Naive thymus-derived CD4-positive, alpha-beta T cell (primary cell): Measurements from ENCODE around the gene CDCP1. TPM values are rescaled to one million over a fixed set of nuclear protein-coding genes. Genes with fewer than 3 reads are reported as not detected.

Source experiments
- ATAC-seq: fragments of 150-1000 bp; cut with Tn5 transposase; 2 replicates; pipeline ENCODE4 v1.10.0; 2021; ENCODE audit warnings: mild to moderate bottlenecking, moderate library complexity
- CTCF ChIA-PET: fragments of 350-600 bp; sonication (Branson Sonifier 250); formaldehyde crosslinking; loops from one replicate; lab custom pipeline; 2021; ENCODE audit warnings: antibody characterized with exemption; lab: Charles Lee
- POLR2A ChIA-PET: fragments of 350-600 bp; sonication (Branson Sonifier 250); formaldehyde crosslinking; loops from one replicate; lab custom pipeline; 2021; ENCODE audit warnings: antibody characterized with exemption, inconsistent platforms; lab: Charles Lee
- DNase-seq, 9 donors: peaks; one replicate each; pipeline versions ENCODE4 v3.0.0 to v3.0.0-alpha.2; 2020 to 2022; ENCODE audit warnings: mixed read lengths in 1 of 9
- H3K27ac ChIP-seq: one replicate; pipeline ENCODE4 v1.7.0; 2013; ENCODE audit warnings: mild to moderate bottlenecking, low read depth, low read length, moderate library complexity
- H3K27me3 ChIP-seq, 2 donors: one replicate each; pipeline ENCODE4 v1.7.0; 2013; ENCODE audit warnings: low read length in 2 of 2, mild to moderate bottlenecking in 2 of 2, moderate library complexity in 2 of 2; ENCODE audit not compliant: control insufficient read depth in 2 of 2, insufficient read depth in 2 of 2
- H3K36me3 ChIP-seq, 3 experiments: 1 replicate in 2 of 3; 2 replicates in 1 of 3; pipeline ENCODE4 v1.7.0; 2013; ENCODE audit warnings: low read length in 3 of 3, mild to moderate bottlenecking in 3 of 3, moderate library complexity in 1 of 3; ENCODE audit not compliant: insufficient read depth in 3 of 3, control insufficient read depth in 2 of 3
- H3K4me1 ChIP-seq, 2 donors: one replicate each; pipeline ENCODE4 v1.7.0; 2013; ENCODE audit warnings: low read length in 2 of 2, mild to moderate bottlenecking in 2 of 2, moderate library complexity in 1 of 2; ENCODE audit not compliant: control insufficient read depth in 2 of 2, insufficient read depth in 2 of 2
- H3K4me3 ChIP-seq: 2 replicates; pipeline ENCODE4 v1.7.0; 2013; ENCODE audit warnings: mild to moderate bottlenecking, low read length
- H3K9me3 ChIP-seq, 3 experiments: 1 replicate in 2 of 3; 2 replicates in 1 of 3; pipeline ENCODE4 v1.7.0; 2013; ENCODE audit warnings: low read length in 3 of 3; ENCODE audit not compliant: control insufficient read depth in 2 of 3
- H3K27ac Mint-ChIP-seq, 9 donors: one replicate each; pipeline ENCODE4 v1.8.0; 2020 to 2022; ENCODE audit warnings: mixed read lengths in 9 of 9, mild to moderate bottlenecking in 8 of 9, moderate library complexity in 5 of 9, inconsistent platforms in 2 of 9
- H3K27me3 Mint-ChIP-seq, 5 donors: one replicate each; pipeline ENCODE4 v1.8.0; 2021 to 2022; ENCODE audit warnings: mixed read lengths in 5 of 5, mild to moderate bottlenecking in 1 of 5
- H3K36me3 Mint-ChIP-seq, 5 donors: one replicate each; pipeline ENCODE4 v1.8.0; 2020 to 2022; ENCODE audit warnings: mixed read lengths in 5 of 5, mild to moderate bottlenecking in 3 of 5, inconsistent platforms in 1 of 5
- H3K4me1 Mint-ChIP-seq, 7 donors: one replicate each; pipeline ENCODE4 v1.8.0; 2020 to 2022; ENCODE audit warnings: mixed read lengths in 7 of 7, mild to moderate bottlenecking in 3 of 7, inconsistent platforms in 1 of 7
- H3K4me3 Mint-ChIP-seq, 10 donors: one replicate each; pipeline ENCODE4 v1.8.0; 2020 to 2022; ENCODE audit warnings: mild to moderate bottlenecking in 10 of 10, mixed read lengths in 10 of 10, moderate library complexity in 6 of 10, inconsistent platforms in 2 of 10
- H3K9me3 Mint-ChIP-seq, 11 donors: one replicate each; pipeline ENCODE4 v1.8.0; 2020 to 2022; ENCODE audit warnings: mixed read lengths in 11 of 11, mild to moderate bottlenecking in 4 of 11, inconsistent platforms in 1 of 11, moderate library complexity in 1 of 11
- intact Hi-C, 2 donors: fragments of 100-400 bp; cut with micrococcal nuclease; formaldehyde crosslinking; loops; one replicate each; pipeline ENCODE4 v1.15.1; 2023
- polyA plus RNA-seq, 2 donors: library from polyadenylated mRNA; unstranded; fragments of 300-500 nt; fragmentation: Illumina TruSeq; gene quantifications; one replicate each; pipeline ENCODE4 v1.2.3, GENCODE V29; 2021
- total RNA-seq, 6 experiments: library from RNA in 5 of 6; stranded (reverse) in 5 of 6; gene quantifications; 1 replicate in 5 of 6; 2 replicates in 1 of 6; pipeline ENCODE4 v1.2.3 and lab custom pipeline; 2021 to 2026

CDCP1 gene
- total and polyA plus RNA-seq, 7 experiments from 2014 or later: 0.05 to 7.2 (median 0.81) TPM

DNA sequence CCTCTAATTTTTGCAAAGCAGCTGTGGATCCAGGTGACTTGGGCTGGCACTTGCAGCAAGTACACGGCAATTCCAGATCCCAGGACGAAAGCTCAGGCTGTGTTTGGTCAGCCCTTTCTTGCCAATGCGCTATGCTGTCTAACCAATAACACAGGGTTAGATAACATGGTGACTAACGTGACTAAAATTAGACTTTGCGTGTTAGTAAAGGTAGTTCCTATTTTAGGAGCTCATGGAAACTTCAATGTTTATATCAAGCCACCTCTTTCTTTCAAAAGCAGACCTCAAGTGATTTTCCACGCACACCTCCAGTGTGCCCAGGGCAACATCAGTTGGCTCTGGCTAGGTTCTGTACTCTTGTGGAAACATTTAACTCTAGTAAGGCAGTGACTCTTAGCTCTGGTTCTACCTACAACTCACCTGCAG is 32.5 kb downstream of the CDCP1 start:
- no peaks in the 10 kb centered on the region for H3K9me3 ChIP-seq
- H3K27ac Mint-ChIP-seq: peak overlapping the region in 4 of 9 donors; percentile 8 to 40 (median 34)
- ChIA-PET CTCF (interaction anchor here (0.9 to 1.1 kb wide), 2 partner anchors 12 to 96 kb away, joined by 4 to 6 read pairs; no protein-coding TSS in a partner anchor), POLR2A (no interaction called here)
- H3K9me3 Mint-ChIP-seq: peaks cover 0 to 2% (median 0%) of the 10 kb centered on the region in 11 donors
- H3K36me3 ChIP-seq: no peaks in the 10 kb centered on the region
- H3K4me1 Mint-ChIP-seq: peaks cover 38 to 78% (median 73%) of the 10 kb centered on the region in 7 donors
- peaks cover 32 to 55% of the 10 kb centered on the region in 2 donors for H3K4me1 ChIP-seq
- no peak overlapping the region for H3K4me3 ChIP-seq
- H3K36me3 Mint-ChIP-seq: peaks cover 0 to 31% (median 0%) of the 10 kb centered on the region in 5 donors
- intact Hi-C loops: loop anchor here in 1 of 2 donors (5.0 kb wide), 2 partner anchors 34 to 114 kb away; partner anchors contain the start of genes CDCP1 and TMEM158
- H3K27me3 ChIP-seq: no peaks in the 10 kb centered on the region
- H3K27me3 Mint-ChIP-seq: peaks cover 0 to 31% (median 0%) of the 10 kb centered on the region in 5 donors
- H3K4me3 Mint-ChIP-seq: peak overlapping the region in 1 of 10 donors; percentile 13
- no peak overlapping the region for H3K27ac ChIP-seq
- DNase-seq (no peak), ATAC-seq (no peak)

- peaks cover 32 to 77% (median 72%) of the 10 kb centered on the region in 7 donors for H3K4me1 Mint-ChIP-seq
- no peaks in the 10 kb centered on the region for H3K27me3 ChIP-seq
- peak overlapping the region in 6 of 9 donors; percentile 2 to 95 (median 37) for H3K27ac Mint-ChIP-seq
- no peak overlapping the region for H3K4me3 ChIP-seq
- DNase-seq: no peak
- ATAC-seq: no peak
- H3K9me3 ChIP-seq: no peaks in the 10 kb centered on the region
- peaks cover 0 to 31% (median 0%) of the 10 kb centered on the region in 5 donors for H3K27me3 Mint-ChIP-seq
- POLR2A ChIA-PET: no interaction called here
- no peak overlapping the region for H3K27ac ChIP-seq
- intact Hi-C loops: loop anchor here in 1 of 2 donors (5.0 kb wide), 2 partner anchors 34 to 114 kb away; partner anchors contain the start of genes CDCP1 and TMEM158
- H3K36me3 ChIP-seq: no peaks in the 10 kb centered on the region
- H3K9me3 Mint-ChIP-seq: peaks cover 0 to 2% (median 0%) of the 10 kb centered on the region in 11 donors
- H3K4me3 Mint-ChIP-seq: peak overlapping the region in 3 of 10 donors; percentile 13 to 29 (median 20)
- peaks cover 0 to 31% (median 0%) of the 10 kb centered on the region in 5 donors for H3K36me3 Mint-ChIP-seq
- H3K4me1 ChIP-seq: peaks cover 25 to 53% of the 10 kb centered on the region in 2 donors
- CTCF ChIA-PET: interaction anchor here (1.1 kb wide), 1 partner anchor 97 kb away, joined by 6 read pairs; no protein-coding TSS in a partner anchor
Observed at GRCh38 chr3:45112939-45113338, 33.2 kb downstream of the CDCP1 start.

GRCh38 chr3:45110509-45110833 is 35.7 kb downstream of the CDCP1 start:
- peak overlapping the region; percentile 41 for H3K4me3 ChIP-seq
- CTCF ChIA-PET: interaction anchor here (1.8 kb wide), 1 partner anchor 70 kb away, joined by 8 read pairs; no protein-coding TSS in a partner anchor
- intact Hi-C loops: loop anchor here (1.0 to 5.0 kb wide), 4 partner anchors 8 to 117 kb away; partner anchors contain the start of genes CDCP1 (in 1 of the 2) and TMEM158 (in 1 of the 2)
- H3K27ac ChIP-seq: peak overlapping the region; percentile 15
- Mint-ChIP-seq H3K9me3 (peaks cover 0 to 2% (median 0%) of the 10 kb centered on the region in 11 donors), H3K4me1 (peaks cover 42 to 90% (median 84%) of the 10 kb centered on the region in 7 donors), H3K27ac (peak overlapping the region; percentile 90 to 97 (median 94)), H3K27me3 (peaks cover 0 to 28% (median 0%) of the 10 kb centered on the region in 5 donors), H3K4me3 (peak overlapping the region; percentile 78 to 96 (median 86)), H3K36me3 (peaks cover 0 to 34% (median 0%) of the 10 kb centered on the region in 5 donors)
- H3K36me3 ChIP-seq: no peaks in the 10 kb centered on the region
- H3K4me1 ChIP-seq: peaks cover 32 to 69% of the 10 kb centered on the region in 2 donors
- H3K27me3 ChIP-seq: no peaks in the 10 kb centered on the region
- no peak for DNase-seq
- no peak for ATAC-seq
- POLR2A ChIA-PET: interaction anchor here (0.6 to 0.7 kb wide), 2 partner anchors 35 to 69 kb away, joined by 3 read pairs; partner anchors contain the start of gene CDCP1
- H3K9me3 ChIP-seq: no peaks in the 10 kb centered on the region

DNA sequence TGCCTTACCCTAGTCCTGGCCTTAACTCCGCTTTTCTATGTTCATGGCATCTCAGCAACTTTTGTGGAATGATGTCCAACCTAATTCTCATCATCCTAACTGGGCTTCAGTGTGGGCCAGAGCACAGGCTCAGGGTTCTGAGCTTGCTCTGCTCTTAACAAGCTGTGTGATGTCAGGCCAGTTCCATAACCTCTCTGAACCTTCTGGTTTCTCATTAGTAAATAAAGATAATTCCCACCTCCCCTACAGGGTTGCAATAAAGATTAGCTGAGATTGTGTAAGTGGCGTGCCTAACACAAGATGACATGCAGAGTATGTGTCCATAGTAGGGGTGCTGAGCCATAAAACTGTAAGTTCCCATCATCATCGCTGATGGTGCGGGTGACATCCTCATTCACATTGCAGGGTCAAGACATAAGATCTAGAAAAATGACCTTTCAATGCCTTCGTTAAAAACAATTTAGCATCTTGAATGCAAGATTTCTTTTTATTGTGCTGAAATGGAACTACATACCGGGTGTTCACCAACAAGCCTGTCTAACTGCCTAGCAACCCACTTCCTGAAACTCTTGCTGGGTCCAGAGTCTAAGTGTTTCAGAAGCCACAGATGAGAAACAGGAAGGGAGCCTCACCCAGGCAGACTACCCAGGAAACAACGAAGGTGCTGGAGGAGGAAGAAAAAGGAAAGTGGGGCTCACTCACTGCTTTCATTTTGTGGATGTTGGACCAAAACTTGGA is 36.2 kb downstream of the CDCP1 start:
- intact Hi-C loops: loop anchor here (1.0 to 5.0 kb wide), 6 partner anchors 8 to 117 kb away; partner anchors contain the start of genes CDCP1 (in 2 of the 2) and TMEM158 (in 1 of the 2)
- H3K4me1 Mint-ChIP-seq: peaks cover 44 to 95% (median 89%) of the 10 kb centered on the region in 7 donors
- CTCF ChIA-PET: interaction anchor here (1.0 to 1.8 kb wide), 2 partner anchors 8 to 69 kb away, joined by 4 to 8 read pairs; no protein-coding TSS in a partner anchor
- Histone ChIP-seq H3K9me3 (no peaks in the 10 kb centered on the region), H3K4me1 (peaks cover 38 to 74% of the 10 kb centered on the region in 2 donors), H3K4me3 (peak overlapping the region; percentile 41), H3K36me3 (no peaks in the 10 kb centered on the region), H3K27ac (peak overlapping the region; percentile 15), H3K27me3 (no peaks in the 10 kb centered on the region)
- H3K9me3 Mint-ChIP-seq: peaks cover 0 to 2% (median 0%) of the 10 kb centered on the region in 11 donors
- peak overlapping the region; percentile 78 to 96 (median 86) for H3K4me3 Mint-ChIP-seq
- peaks cover 0 to 34% (median 0%) of the 10 kb centered on the region in 5 donors for H3K36me3 Mint-ChIP-seq
- peaks cover 0 to 28% (median 0%) of the 10 kb centered on the region in 5 donors for H3K27me3 Mint-ChIP-seq
- ATAC-seq: peak; percentile 86
- peak in 8 of 9 donors; percentile 33 to 78 (median 69) for DNase-seq
- POLR2A ChIA-PET: interaction anchor here (0.6 to 0.7 kb wide), 2 partner anchors 35 to 68 kb away, joined by 3 read pairs; partner anchors contain the start of gene CDCP1
- peak overlapping the region; percentile 90 to 97 (median 94) for H3K27ac Mint-ChIP-seq

- intact Hi-C loops: loop anchor here (1.0 to 5.0 kb wide), 4 partner anchors 40 to 65 kb away; partner anchors contain the start of gene CDCP1 (in 1 of the 2)
- Histone ChIP-seq H3K4me1 (peaks cover 50 to 72% of the 10 kb centered on the region in 2 donors), H3K27me3 (no peaks in the 10 kb centered on the region), H3K36me3 (no peaks in the 10 kb centered on the region), H3K4me3 (no peak overlapping the region), H3K27ac (no peak overlapping the region), H3K9me3 (no peaks in the 10 kb centered on the region)
- H3K27me3 Mint-ChIP-seq: peaks cover 7 to 32% (median 9%) of the 10 kb centered on the region in 5 donors
- peak overlapping the region in 5 of 10 donors; percentile 1 to 75 (median 55) for H3K4me3 Mint-ChIP-seq
- peaks cover 33 to 88% (median 77%) of the 10 kb centered on the region in 7 donors for H3K4me1 Mint-ChIP-seq
- CTCF ChIA-PET: interaction anchor here (1.6 kb wide), 1 partner anchor 103 kb away, joined by 3 read pairs; no protein-coding TSS in a partner anchor
- peaks cover 0 to 41% (median 0%) of the 10 kb centered on the region in 5 donors for H3K36me3 Mint-ChIP-seq
- POLR2A ChIA-PET: interaction anchor here (0.8 to 3.2 kb wide), 2 partner anchors 11 to 57 kb away, joined by 3 to 13 read pairs; no protein-coding TSS in a partner anchor
- peak in 1 of 9 donors; percentile 6 for DNase-seq
- H3K27ac Mint-ChIP-seq: peak overlapping the region in 5 of 9 donors; percentile 30 to 81 (median 58)
- peaks cover 0 to 9% (median 0%) of the 10 kb centered on the region in 11 donors for H3K9me3 Mint-ChIP-seq
- no peak for ATAC-seq
Observed at GRCh38 chr3:45106874-45107273, 39.3 kb downstream of the CDCP1 start.
